ENCODE measurements around the gene PIGN. TPM values are rescaled to one million over a fixed set of nuclear protein-coding genes. Genes with fewer than 3 reads are reported as not detected.

The PIGN gene
- polyA plus RNA-seq, 1 donor from 2014 or later = 8.7 TPM

DNA sequence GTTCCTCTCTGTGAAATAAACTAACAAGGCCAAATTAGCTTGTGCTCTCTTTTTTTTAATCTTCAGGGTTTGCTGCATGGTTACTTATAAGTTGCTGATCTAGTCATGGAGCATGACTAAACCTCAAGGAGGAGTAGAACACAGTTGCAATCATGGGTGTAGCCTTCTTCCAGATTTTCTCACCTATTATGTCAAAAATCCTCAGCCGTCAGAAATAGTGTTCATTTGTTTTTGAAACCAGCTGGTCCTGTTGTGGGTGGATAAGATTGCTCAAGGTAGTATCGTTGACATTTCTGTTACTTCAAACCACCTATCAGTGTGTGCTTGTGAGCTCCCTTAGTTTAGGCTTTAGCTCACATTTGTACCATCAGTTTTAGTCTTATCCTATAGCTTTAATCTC, 11.4 kb upstream of the PIGN start:
- Histone ChIP-seq H3K27me3 (ENCODE audit: insufficient read depth, low read depth, low read length) (no peaks in the 10 kb centered on the region), H4K20me1 (ENCODE audit: insufficient read depth) (no peaks in the 10 kb centered on the region), H3K9me3 (ENCODE audit: low read length) (no peaks in the 10 kb centered on the region), H3K79me2 (replicated peaks; ENCODE audit: insufficient read depth, low read length) (peaks cover 67% of the 10 kb centered on the region), H3F3A (ENCODE audit: insufficient read depth, low read length, poor library complexity, severe bottlenecking) (no peaks in the 10 kb centered on the region), H3K36me3 (ENCODE audit: insufficient read depth, low read length) (no peaks in the 10 kb centered on the region), H3K4me3 (ENCODE audit: low read length) (no peak overlapping the region), H3K4me2 (ENCODE audit: low read length) (no peak overlapping the region), H3K27ac (ENCODE audit: low read length) (no peak overlapping the region), H3K9ac (ENCODE audit: low read length) (no peak overlapping the region), H2AFZ (ENCODE audit: low read depth, low read length) (no peak overlapping the region), H3K9me2 (ENCODE audit: insufficient read depth, low read length) (no peaks in the 10 kb centered on the region)
- TF ChIP-seq, protein P1, sequence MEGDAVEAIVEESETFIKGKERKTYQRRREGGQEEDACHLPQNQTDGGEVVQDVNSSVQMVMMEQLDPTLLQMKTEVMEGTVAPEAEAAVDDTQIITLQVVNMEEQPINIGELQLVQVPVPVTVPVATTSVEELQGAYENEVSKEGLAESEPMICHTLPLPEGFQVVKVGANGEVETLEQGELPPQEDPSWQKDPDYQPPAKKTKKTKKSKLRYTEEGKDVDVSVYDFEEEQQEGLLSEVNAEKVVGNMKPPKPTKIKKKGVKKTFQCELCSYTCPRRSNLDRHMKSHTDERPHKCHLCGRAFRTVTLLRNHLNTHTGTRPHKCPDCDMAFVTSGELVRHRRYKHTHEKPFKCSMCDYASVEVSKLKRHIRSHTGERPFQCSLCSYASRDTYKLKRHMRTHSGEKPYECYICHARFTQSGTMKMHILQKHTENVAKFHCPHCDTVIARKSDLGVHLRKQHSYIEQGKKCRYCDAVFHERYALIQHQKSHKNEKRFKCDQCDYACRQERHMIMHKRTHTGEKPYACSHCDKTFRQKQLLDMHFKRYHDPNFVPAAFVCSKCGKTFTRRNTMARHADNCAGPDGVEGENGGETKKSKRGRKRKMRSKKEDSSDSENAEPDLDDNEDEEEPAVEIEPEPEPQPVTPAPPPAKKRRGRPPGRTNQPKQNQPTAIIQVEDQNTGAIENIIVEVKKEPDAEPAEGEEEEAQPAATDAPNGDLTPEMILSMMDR (IDR thresholded peaks at IDR 0.05; ENCODE audit: poor library complexity, severe bottlenecking) = no peak
- TF ChIP-seq RAD21 (conservative IDR thresholded peaks at IDR 0.05) = no peak
- no peak for TF ChIP-seq EZH2 (IDR thresholded peaks at IDR 0.05; ENCODE audit: borderline replicate concordance, insufficient read depth, low read length, poor library complexity, severe bottlenecking)
- TF ChIP-seq POLR2AphosphoS5 (IDR thresholded peaks at IDR 0.05) = no peak
- no peak for TF ChIP-seq MXI1 (conservative IDR thresholded peaks at IDR 0.05; ENCODE audit: poor library complexity, severe bottlenecking)
- TF ChIP-seq SMC3 (conservative IDR thresholded peaks at IDR 0.05; ENCODE audit: poor library complexity) = no peak

DNA sequence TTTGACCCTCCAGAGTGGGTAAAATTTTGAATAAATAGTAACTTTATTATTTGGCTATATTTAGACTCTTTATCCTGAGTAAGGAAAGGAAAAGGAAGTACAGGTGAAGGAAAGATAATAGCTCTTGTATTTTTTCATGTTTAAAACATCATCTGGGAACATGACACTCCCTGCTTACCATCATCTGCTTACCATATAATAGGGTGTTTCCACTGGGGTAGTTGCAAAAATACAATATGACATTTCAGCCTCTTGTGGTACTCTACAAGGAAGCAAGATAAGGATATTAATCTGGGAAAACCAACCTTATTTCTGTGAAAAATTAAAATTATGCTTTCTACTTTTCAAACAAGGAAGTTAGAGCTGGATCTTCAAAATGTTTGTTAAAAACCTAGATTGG, 10.1 kb upstream of the PIGN start:
- H3K36me3 ChIP-seq (ENCODE audit: insufficient read depth, low read length) = no peaks in the 10 kb centered on the region
- H2AFZ ChIP-seq (ENCODE audit: low read depth, low read length) = no peak overlapping the region
- no peaks in the 10 kb centered on the region for H3F3A ChIP-seq (ENCODE audit: insufficient read depth, low read length, poor library complexity, severe bottlenecking)
- no peak overlapping the region for H3K4me3 ChIP-seq (ENCODE audit: low read length)
- no peak overlapping the region for H3K9ac ChIP-seq (ENCODE audit: low read length)
- H3K9me3 ChIP-seq (ENCODE audit: low read length) = no peaks in the 10 kb centered on the region
- H3K9me2 ChIP-seq (ENCODE audit: insufficient read depth, low read length) = no peaks in the 10 kb centered on the region
- no peak overlapping the region for H3K4me2 ChIP-seq (ENCODE audit: low read length)
- H4K20me1 ChIP-seq (ENCODE audit: insufficient read depth) = no peaks in the 10 kb centered on the region
- H3K79me2 ChIP-seq (replicated peaks; ENCODE audit: insufficient read depth, low read length) = peaks cover 74% of the 10 kb centered on the region
- H3K27me3 ChIP-seq (ENCODE audit: insufficient read depth, low read depth, low read length) = no peaks in the 10 kb centered on the region
- H3K27ac ChIP-seq (ENCODE audit: low read length) = no peak overlapping the region
- TF ChIP-seq RAD21 (conservative IDR thresholded peaks at IDR 0.05) (no peak), SMC3 (conservative IDR thresholded peaks at IDR 0.05; ENCODE audit: poor library complexity) (no peak), POLR2AphosphoS5 (IDR thresholded peaks at IDR 0.05) (no peak), TAF1 (IDR thresholded peaks at IDR 0.05; ENCODE audit: low read depth) (no peak), EP300 (conservative IDR thresholded peaks at IDR 0.05; ENCODE audit: poor library complexity, severe bottlenecking) (no peak), MXI1 (conservative IDR thresholded peaks at IDR 0.05; ENCODE audit: poor library complexity, severe bottlenecking) (no peak), EZH2 (IDR thresholded peaks at IDR 0.05; ENCODE audit: borderline replicate concordance, insufficient read depth, low read length, poor library complexity, severe bottlenecking) (no peak)
- TF ChIP-seq, protein P2, sequence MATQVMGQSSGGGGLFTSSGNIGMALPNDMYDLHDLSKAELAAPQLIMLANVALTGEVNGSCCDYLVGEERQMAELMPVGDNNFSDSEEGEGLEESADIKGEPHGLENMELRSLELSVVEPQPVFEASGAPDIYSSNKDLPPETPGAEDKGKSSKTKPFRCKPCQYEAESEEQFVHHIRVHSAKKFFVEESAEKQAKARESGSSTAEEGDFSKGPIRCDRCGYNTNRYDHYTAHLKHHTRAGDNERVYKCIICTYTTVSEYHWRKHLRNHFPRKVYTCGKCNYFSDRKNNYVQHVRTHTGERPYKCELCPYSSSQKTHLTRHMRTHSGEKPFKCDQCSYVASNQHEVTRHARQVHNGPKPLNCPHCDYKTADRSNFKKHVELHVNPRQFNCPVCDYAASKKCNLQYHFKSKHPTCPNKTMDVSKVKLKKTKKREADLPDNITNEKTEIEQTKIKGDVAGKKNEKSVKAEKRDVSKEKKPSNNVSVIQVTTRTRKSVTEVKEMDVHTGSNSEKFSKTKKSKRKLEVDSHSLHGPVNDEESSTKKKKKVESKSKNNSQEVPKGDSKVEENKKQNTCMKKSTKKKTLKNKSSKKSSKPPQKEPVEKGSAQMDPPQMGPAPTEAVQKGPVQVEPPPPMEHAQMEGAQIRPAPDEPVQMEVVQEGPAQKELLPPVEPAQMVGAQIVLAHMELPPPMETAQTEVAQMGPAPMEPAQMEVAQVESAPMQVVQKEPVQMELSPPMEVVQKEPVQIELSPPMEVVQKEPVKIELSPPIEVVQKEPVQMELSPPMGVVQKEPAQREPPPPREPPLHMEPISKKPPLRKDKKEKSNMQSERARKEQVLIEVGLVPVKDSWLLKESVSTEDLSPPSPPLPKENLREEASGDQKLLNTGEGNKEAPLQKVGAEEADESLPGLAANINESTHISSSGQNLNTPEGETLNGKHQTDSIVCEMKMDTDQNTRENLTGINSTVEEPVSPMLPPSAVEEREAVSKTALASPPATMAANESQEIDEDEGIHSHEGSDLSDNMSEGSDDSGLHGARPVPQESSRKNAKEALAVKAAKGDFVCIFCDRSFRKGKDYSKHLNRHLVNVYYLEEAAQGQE (IDR thresholded peaks at IDR 0.05; ENCODE audit: borderline replicate concordance) = no peak
- TF ChIP-seq, protein P1 (IDR thresholded peaks at IDR 0.05; ENCODE audit: poor library complexity, severe bottlenecking) = no peak

All from neural cell (in vitro differentiated cells).